ENCODE data around the gene SLC6A11.

SLC6A11 gene

DNA sequence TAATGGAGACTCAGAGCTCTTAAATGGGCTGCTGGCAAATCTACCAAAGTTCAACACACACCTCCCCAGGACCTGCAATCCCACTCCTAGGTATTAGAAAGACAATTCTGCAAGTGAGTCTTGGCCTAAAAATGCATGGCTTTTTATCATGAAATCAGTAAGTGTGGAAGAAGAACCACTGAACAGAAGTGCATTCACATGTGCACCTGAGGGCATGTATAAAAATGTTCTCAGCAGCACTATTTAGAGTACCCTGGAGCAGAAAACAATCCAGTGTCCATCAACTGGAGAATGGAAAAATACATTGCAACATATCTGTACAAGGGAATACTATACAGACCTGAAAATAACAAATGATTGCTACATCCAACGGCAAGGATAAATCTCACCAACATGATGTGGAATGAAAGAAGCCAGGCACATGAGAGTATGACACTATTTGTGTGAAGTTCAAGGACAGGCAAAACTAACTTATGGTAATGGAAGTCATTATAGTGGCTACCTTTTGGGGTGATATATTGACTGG lies 168.4 kb downstream of the SLC6A11 start:
- no peak for DNase-seq

DNA sequence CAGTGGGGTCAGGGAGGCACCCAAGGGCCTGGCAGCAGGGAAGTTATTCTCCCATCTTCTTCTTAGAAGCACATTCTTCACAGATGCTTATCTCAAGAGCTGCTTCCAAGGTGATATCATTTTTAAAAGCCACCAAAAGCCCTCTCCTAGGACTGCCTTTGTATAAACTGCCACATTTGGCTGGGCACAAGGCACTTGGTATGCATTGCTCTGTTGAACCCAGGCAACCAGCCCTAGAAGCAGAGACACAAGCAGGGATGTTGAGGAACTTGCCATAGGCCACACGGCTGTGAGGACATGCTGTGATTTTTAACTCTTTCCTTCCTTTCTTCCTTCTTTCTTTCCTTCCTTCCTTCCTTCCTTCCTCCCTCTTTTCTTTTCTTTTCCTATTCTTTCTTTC lies 169.2 kb downstream of the SLC6A11 start:
- no peak for DNase-seq

DNA sequence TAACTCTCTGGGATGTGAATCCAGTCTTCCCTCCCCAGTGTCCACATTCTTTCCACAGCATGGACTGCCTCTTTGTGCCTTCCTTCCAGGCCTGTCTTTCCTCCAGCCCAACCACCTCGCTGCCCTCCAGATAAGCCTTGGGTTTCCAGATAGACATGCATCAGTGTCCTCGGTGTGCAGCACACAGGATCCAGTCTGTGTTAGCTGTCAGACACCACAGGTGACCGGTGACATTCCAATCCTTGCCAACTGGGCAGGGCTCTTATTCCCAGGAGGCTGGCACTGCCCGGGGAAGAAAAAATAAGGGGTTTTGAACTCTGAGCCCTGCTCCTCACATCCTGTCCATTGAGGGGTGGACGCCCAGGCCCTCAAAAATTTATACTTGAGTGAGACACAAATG lies 170.6 kb downstream of the SLC6A11 start:
- no peak for DNase-seq

DNA sequence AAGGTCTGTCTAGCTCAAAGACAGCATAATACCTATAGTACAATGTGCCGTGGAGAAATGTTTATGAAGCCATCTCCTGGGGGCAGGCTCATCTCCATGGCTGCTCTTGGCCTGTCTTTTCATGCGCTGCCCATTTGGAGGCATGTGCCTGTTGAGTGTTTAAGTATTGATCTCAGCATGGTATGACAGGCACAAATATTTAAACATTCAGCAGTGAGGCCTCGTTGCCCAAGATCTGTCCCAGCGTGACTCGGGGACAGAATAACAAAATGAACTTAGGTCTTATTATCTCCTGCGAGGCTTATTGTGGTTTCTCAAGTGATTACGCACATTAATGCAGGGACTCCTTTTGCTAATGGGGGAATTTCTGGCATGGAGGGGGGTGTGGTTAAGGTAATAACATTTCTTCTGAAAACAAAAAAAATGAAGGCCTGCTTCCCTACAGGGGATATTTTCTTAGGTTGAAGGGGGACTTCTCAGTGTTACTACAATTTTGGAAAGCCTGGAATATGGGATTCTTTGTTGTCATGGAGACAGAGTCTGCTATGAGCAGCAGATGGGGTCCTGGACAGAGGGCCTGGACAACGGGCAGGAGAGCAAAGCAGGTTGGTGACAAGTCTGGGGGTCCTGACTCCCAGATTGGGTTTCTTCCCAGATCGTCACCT lies 172.1 kb downstream of the SLC6A11 start:
- no peak for DNase-seq

DNA sequence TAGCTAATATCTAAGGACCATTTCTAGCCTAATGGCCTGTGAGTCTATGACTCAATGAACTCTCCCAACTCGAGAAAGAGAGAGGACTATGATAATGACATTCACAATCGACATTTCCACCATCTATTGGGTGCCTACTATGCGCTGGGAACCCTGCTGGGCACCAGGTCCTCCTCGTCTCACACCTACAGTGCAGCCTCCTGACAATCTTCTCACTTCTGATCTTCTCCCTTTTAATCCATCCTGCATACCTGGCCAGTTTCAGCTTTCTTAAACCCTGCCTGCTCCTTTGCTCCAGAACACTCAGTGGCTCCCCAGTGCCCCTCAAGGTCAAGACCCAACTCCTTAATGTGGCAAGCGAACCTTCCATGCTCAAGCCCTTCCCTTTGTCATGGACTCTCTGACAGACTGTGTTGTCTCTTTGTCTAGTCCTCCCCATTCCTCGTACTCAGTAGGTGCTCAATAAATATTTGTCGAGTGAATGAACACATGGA lies 173.0 kb downstream of the SLC6A11 start:
- no peak for DNase-seq

Measured in AML-193 (cell line).